AG09319 (cell line): ENCODE measurements around the gene DSTN.

Source experiments
- DNase-seq: peaks from one replicate; pipeline ENCODE4 v3.0.0-alpha.2; 2010; ENCODE audit warnings: low read depth; ENCODE audit errors: extremely low read depth
- TF ChIP-seq, protein P1 (sequence below): IDR thresholded peaks from 2 replicates; pipeline ENCODE4 v1.5.1; 2011; ENCODE audit warnings: low read depth, mild to moderate bottlenecking, inconsistent platforms, low read length, moderate library complexity

Gene DSTN

DNA sequence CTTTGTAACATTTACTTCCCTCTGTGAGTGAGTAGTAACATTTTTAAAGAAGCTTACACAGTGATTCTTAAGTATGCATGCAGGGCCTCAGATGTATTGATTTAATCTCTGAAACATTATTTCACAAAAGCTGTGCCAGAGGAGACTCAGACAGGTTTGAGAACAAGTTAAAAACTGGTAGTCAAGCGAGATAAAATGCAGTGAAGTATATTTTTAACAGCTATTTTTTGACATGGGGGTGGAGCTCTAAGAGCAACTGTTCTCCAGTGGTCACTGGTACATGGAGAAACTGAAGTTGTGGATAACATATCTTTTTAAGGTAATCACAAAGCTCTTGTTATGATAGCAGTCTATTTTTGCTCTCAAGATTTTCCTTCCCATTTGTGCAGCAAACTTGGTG is 20.4 kb downstream of the DSTN start:
- TF ChIP-seq, protein P1, sequence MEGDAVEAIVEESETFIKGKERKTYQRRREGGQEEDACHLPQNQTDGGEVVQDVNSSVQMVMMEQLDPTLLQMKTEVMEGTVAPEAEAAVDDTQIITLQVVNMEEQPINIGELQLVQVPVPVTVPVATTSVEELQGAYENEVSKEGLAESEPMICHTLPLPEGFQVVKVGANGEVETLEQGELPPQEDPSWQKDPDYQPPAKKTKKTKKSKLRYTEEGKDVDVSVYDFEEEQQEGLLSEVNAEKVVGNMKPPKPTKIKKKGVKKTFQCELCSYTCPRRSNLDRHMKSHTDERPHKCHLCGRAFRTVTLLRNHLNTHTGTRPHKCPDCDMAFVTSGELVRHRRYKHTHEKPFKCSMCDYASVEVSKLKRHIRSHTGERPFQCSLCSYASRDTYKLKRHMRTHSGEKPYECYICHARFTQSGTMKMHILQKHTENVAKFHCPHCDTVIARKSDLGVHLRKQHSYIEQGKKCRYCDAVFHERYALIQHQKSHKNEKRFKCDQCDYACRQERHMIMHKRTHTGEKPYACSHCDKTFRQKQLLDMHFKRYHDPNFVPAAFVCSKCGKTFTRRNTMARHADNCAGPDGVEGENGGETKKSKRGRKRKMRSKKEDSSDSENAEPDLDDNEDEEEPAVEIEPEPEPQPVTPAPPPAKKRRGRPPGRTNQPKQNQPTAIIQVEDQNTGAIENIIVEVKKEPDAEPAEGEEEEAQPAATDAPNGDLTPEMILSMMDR: no peak

DNA sequence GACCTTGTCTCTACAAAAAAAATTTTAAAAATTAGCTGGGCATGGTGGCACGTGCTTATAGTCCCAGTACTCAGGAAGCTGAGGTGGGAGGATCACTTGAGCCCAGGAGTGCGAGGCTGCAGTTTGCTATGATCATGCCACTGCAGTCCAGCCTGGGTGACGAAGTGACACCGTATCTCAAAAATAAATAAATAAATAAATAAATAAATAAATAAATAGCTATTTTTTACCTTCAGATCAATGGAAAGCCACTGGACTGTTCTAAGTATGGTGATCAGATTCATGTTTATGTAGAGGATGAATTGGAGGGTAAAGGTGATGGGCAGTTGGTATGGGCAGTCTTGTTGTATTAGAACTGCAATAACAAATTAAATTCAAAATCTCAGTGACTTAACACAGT is 24.0 kb downstream of the DSTN start:
- DNase-seq: no peak
- TF ChIP-seq, protein P1: no peak

More for the DNA sequence above, 20.4 kb downstream of the DSTN start:
- DNase-seq: no peak

DNA sequence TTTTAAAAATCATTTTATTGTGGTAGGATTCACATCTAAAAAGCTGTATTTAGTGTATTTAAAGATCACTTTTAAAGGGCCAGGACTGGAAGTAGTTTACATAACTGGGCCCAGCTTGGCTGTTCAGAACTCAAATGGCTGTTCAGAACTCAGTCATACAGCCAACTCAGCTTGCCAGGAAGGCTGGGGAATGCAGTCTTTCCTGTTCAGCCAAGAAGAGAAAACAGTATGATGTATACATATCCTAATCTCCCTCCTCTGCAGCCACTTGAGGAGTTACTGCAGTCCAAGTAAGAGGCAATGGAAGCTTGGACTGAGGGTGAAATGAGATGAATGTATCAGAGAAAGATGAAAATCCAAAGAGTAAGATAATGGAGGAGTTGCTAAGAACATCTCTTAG is 24.6 kb downstream of the DSTN start:
- DNase-seq: no peak

DNA sequence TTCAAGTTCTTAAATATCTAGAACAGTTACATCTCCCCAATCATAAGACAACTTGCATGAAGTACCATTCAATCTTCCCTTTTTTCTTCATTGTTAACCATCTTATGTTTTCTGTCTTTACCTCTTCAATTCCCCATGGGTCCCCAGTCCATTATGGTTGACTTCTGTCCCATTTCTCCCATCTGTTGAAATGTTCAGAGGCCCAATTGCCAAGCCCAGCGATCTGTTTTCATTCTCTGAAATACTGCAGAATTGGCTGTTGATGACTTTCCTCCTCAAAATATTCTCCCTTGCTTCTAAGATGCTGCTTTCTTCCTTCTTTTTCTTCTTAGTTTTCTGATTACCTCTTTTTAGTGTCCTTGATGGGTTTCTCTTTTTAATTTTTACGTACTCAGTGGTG is 26.0 kb downstream of the DSTN start:
- TF ChIP-seq, protein P1: no peak
- DNase-seq: no peak

More for the DNA sequence above, 24.6 kb downstream of the DSTN start:
- TF ChIP-seq, protein P1: no peak

DNA sequence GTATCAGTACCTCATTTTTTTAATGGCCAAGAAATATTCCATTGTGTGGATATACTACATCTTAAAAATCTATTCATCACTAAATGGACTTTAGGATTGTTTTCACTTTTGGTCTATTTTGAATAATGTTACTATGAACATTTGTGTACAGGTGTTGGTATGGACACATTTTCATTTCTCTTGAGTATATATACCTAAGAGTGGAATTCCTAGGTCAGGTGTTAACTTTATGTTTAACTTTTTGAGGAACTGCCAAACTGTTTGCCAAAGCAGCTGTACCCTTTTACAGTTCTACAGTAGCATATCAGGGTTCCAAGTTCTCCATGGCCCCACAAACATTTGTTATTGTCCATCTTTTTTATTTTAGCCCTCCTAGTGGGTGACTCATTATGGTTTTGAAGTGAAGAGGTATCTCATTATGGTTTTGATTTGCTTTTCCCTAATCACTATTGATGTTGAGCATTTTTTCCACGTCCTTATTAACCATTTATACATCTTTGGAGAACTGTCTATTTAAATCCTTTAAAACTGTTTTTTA is 28.2 kb downstream of the DSTN start:
- TF ChIP-seq, protein P1: no peak
- no peak for DNase-seq

DNA sequence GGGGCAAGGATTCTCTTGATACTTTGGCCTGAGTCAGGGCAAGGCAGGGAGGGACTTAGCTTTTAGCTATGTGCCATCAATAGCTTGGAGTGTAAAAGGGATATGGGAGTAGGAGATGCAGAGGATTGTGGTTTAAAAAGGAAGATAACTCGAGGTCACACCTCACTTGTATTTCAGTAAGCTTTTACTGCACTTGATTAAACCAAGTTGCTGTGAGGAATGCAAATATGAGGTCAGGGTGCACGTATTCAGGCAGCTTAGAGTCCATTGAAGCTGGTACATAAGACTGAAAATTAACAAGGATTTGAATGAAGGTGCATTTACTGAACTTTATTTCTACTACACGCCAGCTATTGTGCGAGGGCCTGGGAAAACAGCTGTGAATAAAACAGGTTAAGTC is 32.1 kb downstream of the DSTN start:
- TF ChIP-seq, protein P1: no peak
- no peak for DNase-seq

DNA sequence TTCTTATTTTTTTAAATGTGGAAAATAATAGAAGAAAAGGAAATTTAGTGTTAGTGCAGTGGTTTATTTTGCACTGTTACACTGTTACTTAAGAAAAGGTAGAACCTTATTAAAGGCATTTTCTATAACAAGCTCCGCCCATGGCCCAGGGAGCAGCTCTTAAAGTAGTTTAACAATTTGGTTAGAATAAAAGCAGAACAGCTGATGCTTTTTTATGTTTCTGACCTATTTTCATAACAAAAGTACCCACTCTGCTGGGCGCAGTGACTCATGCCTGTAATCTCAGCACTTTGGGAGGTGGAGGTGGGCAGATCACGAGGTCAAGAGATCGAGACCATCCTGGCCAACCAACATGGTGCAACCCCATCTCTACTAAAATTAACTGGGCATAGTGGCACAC is 32.6 kb downstream of the DSTN start:
- DNase-seq: no peak
- TF ChIP-seq, protein P1: no peak
